GM21786 (cell line): Measurements from ENCODE around the gene CBX6.
"Not testable (repeated sequence)": the region's sequence is repeated elsewhere in the genome, so short reads cannot be mapped to it uniquely, and the experiment has no call there.

Experiments
- ATAC-seq: cut with Tn5 transposase; IDR thresholded peaks from one replicate; pipeline ENCODE4 v1.9.1; 2021; ENCODE audit not compliant: unreplicated experiment

The CBX6 gene

GRCh38 chr22:38861170-38861876, 10.7 kb downstream of the CBX6 start:
- no peak for ATAC-seq

- ATAC-seq, result no peak
These were observed 11.5 kb downstream of the CBX6 start for GRCh38 chr22:38860283-38861169.

GRCh38 chr22:38859581-38860282, 12.3 kb downstream of the CBX6 start:
- ATAC-seq, result no peak

- ATAC-seq, result no peak
These were observed 13.5 kb downstream of the CBX6 start for GRCh38 chr22:38858492-38858891.

- ATAC-seq, result not testable (repeated sequence)
These were observed 17.5 kb downstream of the CBX6 start for GRCh38 chr22:38854476-38854875.

GRCh38 chr22:38853883-38854282, 18.1 kb downstream of the CBX6 start:
- not testable (repeated sequence) for ATAC-seq

GRCh38 chr22:38853196-38853651, 18.8 kb downstream of the CBX6 start:
- no peak for ATAC-seq

GRCh38 chr22:38852522-38852921, 19.5 kb downstream of the CBX6 start:
- ATAC-seq, result no peak

- no peak for ATAC-seq
These were observed 20.8 kb downstream of the CBX6 start for GRCh38 chr22:38850941-38851849.

- no peak for ATAC-seq
These were observed 21.6 kb downstream of the CBX6 start for GRCh38 chr22:38850399-38850798.

GRCh38 chr22:38849811-38850210, 22.2 kb downstream of the CBX6 start:
- no peak for ATAC-seq

GRCh38 chr22:38846412-38846811, 25.6 kb downstream of the CBX6 start:
- no peak for ATAC-seq

GRCh38 chr22:38845004-38845740, 26.8 kb downstream of the CBX6 start:
- ATAC-seq, result no peak

GRCh38 chr22:38844315-38845003, 27.6 kb downstream of the CBX6 start:
- no peak for ATAC-seq

GRCh38 chr22:38843657-38844314, 28.2 kb downstream of the CBX6 start, which contains the start of gene NPTXR:
TSS of gene NPTXR (minus strand) at chr22:38844028.
- ATAC-seq, result no peak

- no peak for ATAC-seq
These were observed 28.8 kb downstream of the CBX6 start for GRCh38 chr22:38843201-38843656.

GRCh38 chr22:38842512-38843200, 29.4 kb downstream of the CBX6 start:
- no peak for ATAC-seq

GRCh38 chr22:38841635-38842034, 30.4 kb downstream of the CBX6 start:
- ATAC-seq, result no peak
